HUES6 (cell line): ENCODE measurements around the gene B3GAT1.

Experiments used
- H3K27ac ChIP-seq: 2 replicates; pipeline ENCODE4 v1.7.0; 2013; ENCODE audit warnings: low read depth, mild to moderate bottlenecking, low read length, inconsistent platforms
- H3K27me3 ChIP-seq: 2 replicates; pipeline ENCODE4 v1.6.1; 2013; ENCODE audit warnings: low read length; ENCODE audit not compliant: control insufficient read depth, insufficient read depth
- H3K36me3 ChIP-seq: 2 replicates; pipeline ENCODE4 v1.6.1; 2013; ENCODE audit warnings: low read length; ENCODE audit not compliant: control insufficient read depth, insufficient read depth
- H3K4me1 ChIP-seq: 2 replicates; pipeline ENCODE4 v1.6.1; 2013; ENCODE audit warnings: low read length; ENCODE audit not compliant: control insufficient read depth, insufficient read depth
- H3K4me3 ChIP-seq: 2 replicates; pipeline ENCODE4 v1.5.1; 2013; ENCODE audit warnings: low read depth, low read length
- H3K9ac ChIP-seq: one replicate; pipeline ENCODE4 v1.6.1; 2013; ENCODE audit warnings: mild to moderate bottlenecking, low read length
- H3K9me3 ChIP-seq: 2 replicates; pipeline ENCODE4 v1.6.1; 2013; ENCODE audit warnings: low read depth, low read length; ENCODE audit not compliant: control insufficient read depth, insufficient read depth

The B3GAT1 gene

GRCh38 chr11:134407923-134408322 is 4.1 kb downstream of the B3GAT1 start:
- Histone ChIP-seq H3K36me3 (no peaks in the 10 kb centered on the region), H3K9me3 (no peaks in the 10 kb centered on the region), H3K9ac (no peak overlapping the region), H3K27me3 (peaks cover 38% of the 10 kb centered on the region), H3K4me3 (no peak overlapping the region), H3K27ac (no peak overlapping the region), H3K4me1 (peaks cover 30% of the 10 kb centered on the region)

- H3K9me3 ChIP-seq, result no peaks in the 10 kb centered on the region
- H3K4me1 ChIP-seq, result peaks cover 31% of the 10 kb centered on the region
- peaks cover 34% of the 10 kb centered on the region for H3K27me3 ChIP-seq
- no peaks in the 10 kb centered on the region for H3K36me3 ChIP-seq
- no peak overlapping the region for H3K9ac ChIP-seq
- no peak overlapping the region for H3K4me3 ChIP-seq
- H3K27ac ChIP-seq, result no peak overlapping the region
These were observed 4.7 kb downstream of the B3GAT1 start for GRCh38 chr11:134407321-134407828.

DNA sequence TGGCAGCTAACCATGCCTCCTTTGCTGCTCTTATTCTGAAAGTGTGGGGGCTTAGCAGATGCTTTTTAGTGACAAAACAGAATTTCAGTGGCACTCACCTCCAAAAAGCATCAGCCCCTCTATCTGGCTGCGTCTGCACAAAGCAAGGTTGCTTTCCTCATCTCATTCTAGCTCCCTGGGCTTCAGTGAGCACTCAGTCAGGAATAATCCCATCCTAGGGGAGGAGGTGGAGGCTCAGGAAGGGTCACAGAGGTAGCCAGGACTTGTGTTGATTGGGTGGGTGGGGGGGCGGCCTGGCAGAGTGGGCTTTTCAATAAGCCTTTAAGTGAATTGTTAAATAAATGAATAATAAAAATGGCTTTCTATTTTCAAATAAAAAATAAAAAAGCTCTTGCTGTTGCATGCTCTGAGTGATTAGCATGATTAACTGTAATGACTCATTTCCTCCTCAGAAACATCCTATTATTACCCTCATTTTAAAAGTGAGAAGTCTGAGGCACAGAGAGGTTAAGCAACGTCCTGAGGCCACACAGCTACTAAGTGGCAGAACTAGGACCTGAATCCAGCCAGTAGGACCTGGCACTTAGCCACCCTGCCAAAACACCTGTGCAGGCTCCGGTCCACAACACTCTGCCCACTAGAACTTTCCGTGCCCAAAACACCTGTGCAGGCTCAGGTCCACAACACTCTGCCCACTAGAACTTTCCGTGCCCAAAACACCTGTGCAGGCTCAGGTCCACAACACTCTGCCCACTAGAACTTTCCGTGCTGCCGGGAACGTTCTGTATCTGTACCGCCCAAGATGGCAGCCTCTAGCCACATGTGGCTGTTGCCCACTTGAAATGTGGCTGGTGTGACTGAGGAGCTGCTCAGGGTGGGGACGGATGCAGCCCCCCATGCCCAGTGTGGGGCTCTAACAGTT is 5.5 kb downstream of the B3GAT1 start:
- Histone ChIP-seq H3K4me1 (peaks cover 35% of the 10 kb centered on the region), H3K9me3 (no peaks in the 10 kb centered on the region), H3K4me3 (no peak overlapping the region), H3K36me3 (no peaks in the 10 kb centered on the region), H3K27me3 (peaks cover 33% of the 10 kb centered on the region), H3K27ac (no peak overlapping the region), H3K9ac (no peak overlapping the region)

DNA sequence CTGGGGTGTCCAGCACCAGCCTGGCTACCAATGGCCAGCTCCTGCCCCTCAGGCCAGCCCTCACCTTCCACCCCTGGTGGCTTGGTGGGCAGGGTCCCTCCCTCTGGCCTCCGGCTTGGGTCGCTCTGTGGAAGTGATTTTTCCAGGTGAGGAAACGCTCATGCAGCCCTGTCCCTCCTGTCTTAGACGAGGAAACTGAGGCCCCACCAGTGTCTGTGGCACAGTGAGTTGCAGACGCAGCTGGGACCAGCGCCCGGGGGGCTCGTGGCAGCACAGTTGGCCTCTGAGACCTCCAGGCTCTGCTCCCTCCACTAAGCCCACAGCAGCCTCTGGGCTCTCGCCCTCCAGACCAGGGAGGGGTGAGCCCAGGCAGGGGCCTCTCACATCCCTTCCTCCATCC is 6.2 kb downstream of the B3GAT1 start:
- H3K27me3 ChIP-seq, result peaks cover 26% of the 10 kb centered on the region
- no peak overlapping the region for H3K9ac ChIP-seq
- H3K27ac ChIP-seq, result no peak overlapping the region
- H3K9me3 ChIP-seq, result no peaks in the 10 kb centered on the region
- H3K4me3 ChIP-seq, result no peak overlapping the region
- H3K4me1 ChIP-seq, result peaks cover 33% of the 10 kb centered on the region
- no peaks in the 10 kb centered on the region for H3K36me3 ChIP-seq

GRCh38 chr11:134405436-134405835 is 6.6 kb downstream of the B3GAT1 start:
- H3K4me1 ChIP-seq, result peaks cover 28% of the 10 kb centered on the region; the same call in 1 of the 2 replicates
- no peak overlapping the region for H3K4me3 ChIP-seq
- no peaks in the 10 kb centered on the region for H3K36me3 ChIP-seq
- no peaks in the 10 kb centered on the region for H3K9me3 ChIP-seq
- peaks cover 22% of the 10 kb centered on the region for H3K27me3 ChIP-seq
- H3K9ac ChIP-seq, result no peak overlapping the region
- H3K27ac ChIP-seq, result no peak overlapping the region

DNA sequence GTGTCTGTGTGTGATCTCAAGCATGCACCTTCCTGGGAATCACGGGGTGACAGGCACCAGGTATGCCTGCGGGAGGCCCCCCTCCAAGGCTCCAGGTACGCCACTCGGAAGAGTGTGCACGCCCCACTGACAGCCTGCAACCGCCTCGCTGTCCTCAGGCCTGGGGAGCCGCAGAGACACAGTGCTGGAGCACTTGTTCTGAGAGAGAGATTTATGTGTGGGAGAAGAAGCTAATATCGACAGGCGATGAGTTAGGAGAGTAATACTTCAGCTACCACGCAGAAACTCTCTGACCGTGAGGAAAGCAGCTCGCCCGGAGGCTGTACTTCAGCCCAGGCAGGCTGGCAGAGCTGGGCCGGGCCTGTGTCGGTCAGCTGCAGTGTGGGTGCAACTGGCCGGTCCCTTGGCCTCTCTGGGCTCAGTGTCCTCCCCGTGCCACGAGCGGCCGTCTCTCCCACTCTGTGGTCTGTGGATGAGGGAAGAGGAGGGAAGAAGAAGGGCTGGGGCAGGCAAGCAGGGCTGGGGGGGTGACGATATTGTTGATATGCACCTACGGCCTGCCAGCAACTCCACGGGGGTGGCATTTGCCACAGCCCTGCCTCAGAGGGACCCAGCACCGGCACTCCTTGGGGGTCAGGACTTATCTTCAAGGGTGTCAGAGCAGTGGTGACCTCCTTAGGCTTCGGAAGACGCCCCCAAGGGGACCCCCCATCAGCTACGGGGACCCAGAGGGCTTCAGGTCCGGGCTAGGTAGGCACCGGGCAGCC is 7.3 kb downstream of the B3GAT1 start:
- Histone ChIP-seq H3K9ac (no peak overlapping the region), H3K36me3 (no peaks in the 10 kb centered on the region), H3K27me3 (peaks cover 15% of the 10 kb centered on the region)

GRCh38 chr11:134402910-134403309 is 9.1 kb downstream of the B3GAT1 start:
- peaks cover 20% of the 10 kb centered on the region; the same call in 1 of the 2 replicates for H3K4me1 ChIP-seq
- H3K27me3 ChIP-seq, result peaks cover 7% of the 10 kb centered on the region; the same call in 1 of the 2 replicates
- no peaks in the 10 kb centered on the region for H3K36me3 ChIP-seq
- H3K9me3 ChIP-seq, result no peaks in the 10 kb centered on the region
- H3K9ac ChIP-seq, result no peak overlapping the region
- no peak overlapping the region for H3K4me3 ChIP-seq
- H3K27ac ChIP-seq, result no peak overlapping the region

More for the DNA sequence above, 7.3 kb downstream of the B3GAT1 start:
- no peaks in the 10 kb centered on the region for H3K9me3 ChIP-seq
- no peak overlapping the region for H3K4me3 ChIP-seq
- no peak overlapping the region for H3K27ac ChIP-seq
- peaks cover 23% of the 10 kb centered on the region; the same call in 1 of the 2 replicates for H3K4me1 ChIP-seq

- Histone ChIP-seq H3K4me3 (no peak overlapping the region), H3K36me3 (no peaks in the 10 kb centered on the region), H3K9ac (no peak overlapping the region), H3K27me3 (0 out of 2 replicates have a peak, but pooled peaks cover 2% of the 10 kb centered on the region), H3K27ac (no peak overlapping the region), H3K9me3 (no peaks in the 10 kb centered on the region), H3K4me1 (peaks cover 15% of the 10 kb centered on the region; the same call in 1 of the 2 replicates)
These were observed 9.9 kb downstream of the B3GAT1 start for GRCh38 chr11:134401825-134402809.

DNA sequence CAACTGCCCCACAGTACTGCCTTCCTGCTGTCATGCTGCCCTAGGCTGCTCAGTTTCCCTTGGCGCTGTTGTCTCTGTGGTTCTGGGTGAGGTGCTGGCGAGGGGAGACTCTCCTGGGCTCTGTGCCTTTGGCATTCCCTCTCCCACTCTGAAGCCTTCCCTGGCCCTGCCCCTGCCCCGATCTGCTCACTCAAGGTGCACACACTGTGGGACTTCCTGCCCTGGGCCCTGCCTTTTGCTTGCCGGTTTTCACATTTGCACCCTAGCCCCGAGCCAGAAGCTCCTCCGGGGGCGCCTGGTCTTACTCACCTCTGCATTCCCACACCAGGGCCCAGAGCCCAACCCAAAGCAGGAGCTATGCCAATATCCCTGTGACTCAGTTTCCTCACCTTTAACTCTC is 12.0 kb downstream of the B3GAT1 start:
- Histone ChIP-seq H3K4me3 (no peak overlapping the region), H3K9ac (no peak overlapping the region), H3K27me3 (no peaks in the 10 kb centered on the region), H3K36me3 (no peaks in the 10 kb centered on the region), H3K4me1 (peaks cover 6% of the 10 kb centered on the region; the same call in 1 of the 2 replicates), H3K27ac (no peak overlapping the region), H3K9me3 (no peaks in the 10 kb centered on the region)

DNA sequence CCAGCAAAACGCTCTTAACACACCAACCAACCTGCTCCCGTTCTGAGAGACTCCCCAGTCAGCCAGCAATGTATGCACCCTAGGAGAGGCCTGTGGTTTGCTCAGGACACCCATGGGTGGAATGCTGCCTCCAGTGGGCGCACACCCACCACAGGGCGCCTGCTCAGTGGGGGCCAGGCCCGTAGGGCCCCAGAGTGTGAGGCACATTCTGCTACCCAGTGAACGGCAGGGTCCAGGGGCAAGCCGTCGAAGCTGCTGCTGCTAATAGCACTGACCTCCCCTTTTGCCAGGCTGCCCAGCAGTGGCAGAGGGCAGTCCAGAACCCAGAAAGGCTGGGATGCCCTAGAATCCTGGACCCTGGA is 12.8 kb downstream of the B3GAT1 start:
- peaks cover 6% of the 10 kb centered on the region; the same call in 1 of the 2 replicates for H3K4me1 ChIP-seq
- no peaks in the 10 kb centered on the region for H3K27me3 ChIP-seq
- H3K36me3 ChIP-seq, result no peaks in the 10 kb centered on the region
- no peak overlapping the region for H3K9ac ChIP-seq
- no peak overlapping the region for H3K4me3 ChIP-seq
- no peaks in the 10 kb centered on the region for H3K9me3 ChIP-seq
- no peak overlapping the region for H3K27ac ChIP-seq
